ENCODE results near the gene PHF1. TPM values are rescaled to one million over a fixed set of nuclear protein-coding genes. Genes with fewer than 3 reads are reported as not detected.
A peak's percentile ranks its signal among the peaks of the same experiment; 100 is the strongest.
"Not testable (repeated sequence)": the region's sequence is repeated elsewhere in the genome, so short reads cannot be mapped to it uniquely, and the experiment has no call there.

The PHF1 gene
- 100 to 1,000 TPM in 1 of 2 experiments, 10 to 100 TPM in 1; 98.3 to 105 TPM for total RNA-seq

DNA sequence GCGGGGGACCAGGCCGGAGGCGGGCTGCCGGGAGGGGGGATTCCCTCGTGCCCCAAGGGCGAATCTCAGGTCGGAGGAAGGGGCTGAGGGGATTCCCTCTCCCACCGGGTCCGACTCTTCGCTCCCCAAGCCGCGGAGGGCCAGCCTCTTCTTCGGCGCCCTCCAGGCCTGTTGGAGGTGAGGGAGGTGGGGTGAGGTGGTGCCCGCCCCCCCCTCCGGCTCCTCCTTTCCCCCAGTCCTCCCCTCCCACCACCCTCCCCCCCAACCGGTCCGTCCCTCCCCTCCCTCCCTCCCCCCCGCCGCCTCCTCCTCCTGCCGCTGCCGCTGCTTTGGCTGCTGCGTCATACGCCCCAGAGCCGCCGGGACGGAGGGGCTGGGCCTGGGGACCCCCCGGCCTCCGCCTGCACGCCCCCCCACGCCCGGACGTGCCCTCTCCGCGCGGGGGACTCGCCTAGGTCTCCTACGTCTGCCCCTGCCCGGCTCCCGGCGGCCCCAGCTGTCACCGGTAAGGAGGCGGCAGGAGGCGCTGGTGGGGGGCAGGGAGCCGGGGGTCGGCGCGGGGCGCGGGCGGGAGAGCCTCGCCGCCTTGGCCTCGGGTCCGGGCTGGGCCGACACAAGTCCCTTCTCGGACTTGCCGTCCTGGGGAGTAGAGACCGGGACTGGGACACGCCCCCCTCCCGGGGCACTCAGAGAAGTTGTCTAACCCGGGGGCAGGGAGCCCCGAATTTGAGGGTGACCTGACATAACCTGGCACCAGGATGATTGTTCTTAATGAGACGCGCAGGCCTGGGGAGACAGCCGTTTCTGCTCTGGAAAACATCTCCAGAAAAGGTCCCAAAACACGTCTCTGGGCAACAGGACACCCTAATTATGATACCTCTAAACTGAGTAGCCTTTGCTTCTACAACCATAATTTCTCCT, at the start of gene PHF1:
PHF1 (plus strand) TSS at position 304 of the 921 bp plus-strand sequence. CDS start 1,250 bp downstream, outside the sequence.
- Mint-ChIP-seq H3K4me3 (peak within 1 kb of the TSS; percentile 93), H3K9me3 (no peaks in the 10 kb centered on the region), H3K4me1 (peaks cover 39% of the 10 kb centered on the region), H3K27ac (peak within 1 kb of the TSS; percentile 99), H3K36me3 (peaks cover 12% of the 10 kb centered on the region), H3K27me3 (no peaks in the 10 kb centered on the region)
- peak; percentile 80 for DNase-seq
- ATAC-seq (ENCODE audit: low read depth): peak; percentile 35
- POLR2A ChIA-PET: interaction anchor here (0.7 to 2.5 kb wide), 18 partner anchors 8 to 439 kb away, joined by 3 to 14 read pairs (median 4); partner anchors contain the start of genes B3GALT4, CUTA, RGL2 and RPS18

DNA sequence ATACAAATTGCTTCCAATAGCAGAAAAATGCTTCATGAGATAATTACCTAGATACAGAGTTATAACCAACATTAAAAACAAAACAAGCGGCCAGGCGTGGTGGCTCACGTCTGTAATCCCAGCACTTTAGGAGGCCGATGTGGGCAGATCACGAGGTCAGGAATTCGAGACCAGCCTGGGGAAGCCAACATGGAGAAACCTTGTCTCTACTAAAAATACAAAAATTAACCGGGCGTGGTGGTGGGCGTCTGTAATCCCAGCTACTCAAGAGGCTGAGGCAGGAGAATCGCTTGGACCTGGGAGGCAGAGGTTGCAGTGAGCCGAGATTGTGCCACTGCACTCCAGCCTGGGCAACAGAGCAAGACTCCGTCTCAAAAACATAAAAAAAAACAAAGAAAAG, 47.3 kb upstream of the PHF1 start:
- H3K36me3 Mint-ChIP-seq; ATAC-seq (ENCODE audit: low read depth); H3K4me3 Mint-ChIP-seq; H3K27ac Mint-ChIP-seq; DNase-seq; H3K4me1 Mint-ChIP-seq; H3K9me3 Mint-ChIP-seq; POLR2A ChIA-PET: not testable (repeated sequence)
- peaks cover 17% of the 10 kb centered on the region for H3K27me3 Mint-ChIP-seq

DNA sequence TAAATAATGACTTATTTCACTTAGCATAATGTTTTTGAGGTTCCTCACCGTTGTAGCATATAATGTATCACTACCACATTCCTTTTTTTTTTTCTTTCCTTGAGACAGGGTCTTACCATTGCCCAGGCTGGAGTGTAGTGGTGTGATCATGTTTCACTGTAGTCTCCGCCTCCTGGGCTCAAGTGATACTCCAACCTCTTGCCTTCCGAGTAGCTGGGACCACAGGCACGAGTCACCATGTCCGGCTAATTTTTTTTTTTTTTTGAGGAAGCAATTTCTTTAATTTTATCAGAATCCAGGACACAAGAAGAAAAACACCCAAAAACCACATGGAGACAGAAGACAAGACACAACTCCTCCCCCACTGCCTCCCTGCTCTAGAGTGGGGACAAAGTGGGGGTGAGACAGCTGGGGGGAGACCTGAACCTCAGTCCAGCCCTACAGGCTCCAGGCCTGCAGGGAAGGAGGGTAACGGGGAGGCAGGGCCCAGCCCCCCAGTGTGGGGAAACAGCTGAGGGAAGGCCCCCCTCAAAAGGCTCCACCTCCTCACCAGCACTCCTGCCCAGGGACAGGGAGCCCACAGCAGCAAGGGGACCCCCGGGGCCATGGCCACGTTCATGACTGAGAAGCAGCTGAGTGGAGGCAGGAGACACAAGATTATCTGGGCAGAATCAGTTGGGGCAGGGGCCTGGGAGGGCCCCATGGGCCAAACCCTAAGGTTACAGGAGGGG, 46.2 kb upstream of the PHF1 start:
- POLR2A ChIA-PET: interaction anchor here (0.6 kb wide), 1 partner anchor 191 kb away, joined by 4 read pairs; no protein-coding TSS in a partner anchor
- peak overlapping the region; percentile 62 for H3K27ac Mint-ChIP-seq
- H3K27me3 Mint-ChIP-seq; DNase-seq; H3K4me3 Mint-ChIP-seq; H3K9me3 Mint-ChIP-seq; ATAC-seq (ENCODE audit: low read depth); H3K36me3 Mint-ChIP-seq; H3K4me1 Mint-ChIP-seq: not testable (repeated sequence)

DNA sequence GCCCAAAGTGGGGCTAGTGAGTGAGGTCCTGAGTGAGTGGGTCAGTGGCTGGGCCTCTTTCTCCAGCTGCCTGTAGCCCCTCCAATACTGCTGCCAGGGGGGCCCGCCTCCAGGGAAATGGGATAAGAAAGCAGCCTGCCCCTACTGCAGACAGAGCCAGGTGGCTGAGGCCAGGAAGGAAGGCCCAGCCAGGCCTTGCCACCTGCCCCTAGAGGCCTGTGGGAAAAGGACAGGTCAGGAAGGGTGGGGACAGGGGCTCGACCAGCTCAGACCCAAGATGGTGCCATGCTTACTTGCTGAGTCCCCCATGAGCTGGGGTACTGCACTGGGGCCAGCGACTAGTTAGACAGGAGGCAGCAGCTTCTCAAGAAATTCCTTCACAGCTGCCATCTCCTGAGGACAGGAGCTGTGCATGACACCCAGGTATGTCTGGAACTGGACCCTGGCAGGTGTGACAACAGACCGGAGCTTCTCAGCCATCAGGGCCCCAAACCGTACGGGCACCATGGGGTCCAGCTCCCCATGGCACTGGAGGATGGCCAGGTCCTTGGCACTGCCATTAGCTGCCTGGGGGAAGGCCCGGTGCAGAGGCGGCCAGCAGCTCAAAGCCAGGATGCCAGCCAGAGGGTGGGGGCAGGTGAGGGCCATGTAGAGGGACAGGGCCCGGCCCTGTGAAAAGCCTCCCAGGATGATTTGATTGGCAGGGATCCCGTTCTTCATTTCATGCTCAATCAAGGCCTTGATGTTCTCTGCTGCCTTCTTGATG, 45.4 kb upstream of the PHF1 start:
- H3K4me1 Mint-ChIP-seq, H3K36me3 Mint-ChIP-seq, H3K27me3 Mint-ChIP-seq, POLR2A ChIA-PET, H3K9me3 Mint-ChIP-seq, H3K4me3 Mint-ChIP-seq, H3K27ac Mint-ChIP-seq, DNase-seq: not testable (repeated sequence)
- ATAC-seq (ENCODE audit: low read depth): peak; percentile 52

GRCh38 chr6:33367009-33367714, 43.7 kb upstream of the PHF1 start:
- H3K9me3 Mint-ChIP-seq: no peaks in the 10 kb centered on the region
- DNase-seq: no peak
- no peak overlapping the region for H3K27ac Mint-ChIP-seq
- no peak for ATAC-seq (ENCODE audit: low read depth)
- H3K4me3 Mint-ChIP-seq: no peak overlapping the region
- H3K27me3 Mint-ChIP-seq: peaks cover 2% of the 10 kb centered on the region
- no peaks in the 10 kb centered on the region for H3K36me3 Mint-ChIP-seq
- H3K4me1 Mint-ChIP-seq: peaks cover 3% of the 10 kb centered on the region
- POLR2A ChIA-PET: interaction anchor here (0.6 kb wide), 1 partner anchor 1501 kb away, joined by 9 read pairs; no protein-coding TSS in a partner anchor

GRCh38 chr6:33367715-33368025, 43.1 kb upstream of the PHF1 start:
- POLR2A ChIA-PET: interaction anchor here (0.6 kb wide), 1 partner anchor 1502 kb away, joined by 9 read pairs; no protein-coding TSS in a partner anchor
- H3K4me3 Mint-ChIP-seq; H3K27me3 Mint-ChIP-seq; ATAC-seq (ENCODE audit: low read depth); H3K27ac Mint-ChIP-seq; DNase-seq; H3K9me3 Mint-ChIP-seq; H3K36me3 Mint-ChIP-seq; H3K4me1 Mint-ChIP-seq: not testable (repeated sequence)

- H3K27me3 Mint-ChIP-seq; POLR2A ChIA-PET; H3K9me3 Mint-ChIP-seq; H3K27ac Mint-ChIP-seq; ATAC-seq (ENCODE audit: low read depth); H3K36me3 Mint-ChIP-seq; H3K4me3 Mint-ChIP-seq; DNase-seq: not testable (repeated sequence)
- H3K4me1 Mint-ChIP-seq: peaks cover 15% of the 10 kb centered on the region
These were observed 38.9 kb upstream of the PHF1 start for GRCh38 chr6:33371901-33372300.

DNA sequence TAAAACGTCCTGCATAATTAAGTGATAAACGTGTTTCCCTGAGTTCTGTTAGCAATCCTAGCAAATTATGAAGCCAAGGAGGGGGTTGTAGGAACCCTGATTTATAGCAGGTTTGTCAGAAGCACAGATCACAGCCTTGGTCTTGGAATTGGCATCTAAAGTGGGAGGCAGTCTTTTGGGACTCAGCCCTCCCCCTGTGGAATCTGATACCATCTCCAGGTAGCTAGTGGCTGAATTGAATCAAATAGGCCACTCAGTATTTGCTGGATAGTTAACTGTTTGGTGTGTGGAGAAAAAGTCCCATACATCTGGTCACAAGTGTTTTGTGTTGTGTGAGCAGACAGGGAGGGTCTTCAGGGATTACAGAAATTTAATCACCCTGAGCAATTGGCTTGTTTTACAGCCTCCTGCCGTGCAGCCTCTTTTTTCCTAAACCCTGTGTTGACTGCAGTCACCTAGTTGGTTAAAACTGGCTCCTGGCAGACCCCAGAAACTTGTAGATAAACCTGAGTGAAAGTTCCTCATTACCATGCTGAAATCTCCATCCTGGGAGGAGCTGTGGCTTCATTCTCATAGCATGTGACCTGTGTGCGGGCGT, 38.2 kb upstream of the PHF1 start:
- Mint-ChIP-seq H3K4me1 (peaks cover 15% of the 10 kb centered on the region), H3K9me3 (no peaks in the 10 kb centered on the region), H3K27ac (no peak overlapping the region), H3K36me3 (no peaks in the 10 kb centered on the region), H3K4me3 (no peak overlapping the region), H3K27me3 (no peaks in the 10 kb centered on the region)
- DNase-seq (no peak), ATAC-seq (ENCODE audit: low read depth) (no peak)
- POLR2A ChIA-PET: no interaction called here

- Mint-ChIP-seq H3K4me3 (peak overlapping the region; percentile 15), H3K9me3 (no peaks in the 10 kb centered on the region), H3K36me3 (no peaks in the 10 kb centered on the region), H3K27me3 (no peaks in the 10 kb centered on the region), H3K4me1 (peaks cover 15% of the 10 kb centered on the region), H3K27ac (peak overlapping the region; percentile 65)
- ATAC-seq (ENCODE audit: low read depth): peak; percentile 36
- no peak for DNase-seq
- POLR2A ChIA-PET: interaction anchor here (0.8 to 1.5 kb wide), 3 partner anchors 11 to 56 kb away, joined by 3 to 5 read pairs (median 3); partner anchors contain the start of gene ZBTB22
These were observed 36.6 kb upstream of the PHF1 start for GRCh38 chr6:33373960-33374910.

DNA sequence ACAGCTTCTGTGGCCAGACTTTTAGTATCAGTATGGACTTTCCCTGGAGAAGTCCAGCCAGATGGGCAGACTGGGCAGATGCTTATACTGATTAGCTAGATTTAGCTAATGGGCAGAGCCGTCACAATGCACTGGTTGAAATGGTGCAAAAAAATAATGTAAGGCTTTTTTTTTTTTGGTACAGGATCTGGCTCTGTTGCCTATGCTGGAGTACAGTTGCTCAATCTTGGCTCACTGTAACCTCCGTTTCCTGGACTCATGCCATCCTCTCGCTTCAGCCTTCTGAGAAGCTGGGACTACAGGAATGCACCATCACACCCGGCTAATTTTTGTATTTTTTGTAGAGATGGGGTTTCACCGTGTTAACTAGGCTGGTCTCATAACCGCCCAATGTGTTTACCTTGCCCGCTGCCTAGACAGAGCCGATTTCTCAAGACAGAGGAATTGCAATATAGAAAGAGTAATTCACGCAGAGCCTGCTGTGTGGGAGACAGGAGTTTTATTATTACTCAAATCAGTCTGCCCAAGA, 35.6 kb upstream of the PHF1 start:
- POLR2A ChIA-PET: interaction anchor here (0.8 to 1.5 kb wide), 3 partner anchors 10 to 57 kb away, joined by 3 to 5 read pairs (median 3); partner anchors contain the start of gene ZBTB22
- H3K36me3 Mint-ChIP-seq: no peaks in the 10 kb centered on the region
- no peak overlapping the region for H3K4me3 Mint-ChIP-seq
- peaks cover 15% of the 10 kb centered on the region for H3K4me1 Mint-ChIP-seq
- no peaks in the 10 kb centered on the region for H3K27me3 Mint-ChIP-seq
- DNase-seq (no peak), ATAC-seq (ENCODE audit: low read depth) (no peak)
- no peak overlapping the region for H3K27ac Mint-ChIP-seq
- H3K9me3 Mint-ChIP-seq: no peaks in the 10 kb centered on the region

DNA sequence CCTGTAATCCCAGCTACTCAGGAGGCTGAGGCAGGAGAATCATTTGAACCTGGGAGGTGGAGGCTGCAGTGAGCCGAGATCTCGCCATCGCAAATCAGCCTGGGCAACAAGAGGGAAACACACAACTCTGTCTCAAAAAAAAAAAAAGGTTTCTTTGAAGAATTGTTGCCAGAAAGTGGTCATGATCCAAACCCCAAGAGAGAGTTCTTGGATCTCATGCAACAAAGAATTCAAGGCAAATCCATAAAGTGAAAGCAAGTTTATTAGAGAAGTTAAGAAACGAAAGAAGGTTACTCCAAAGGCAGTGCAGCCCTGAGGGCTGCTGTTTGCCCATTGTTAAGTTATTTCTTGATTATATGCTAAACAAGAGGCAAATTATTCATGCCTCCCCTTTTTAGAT, 33.6 kb upstream of the PHF1 start:
- Mint-ChIP-seq H3K27ac (no peak overlapping the region), H3K36me3 (no peaks in the 10 kb centered on the region), H3K9me3 (no peaks in the 10 kb centered on the region), H3K4me1 (peaks cover 15% of the 10 kb centered on the region), H3K27me3 (no peaks in the 10 kb centered on the region), H3K4me3 (no peak overlapping the region)
- DNase-seq (no peak), ATAC-seq (ENCODE audit: low read depth) (no peak)
- POLR2A ChIA-PET: no interaction called here
